RWPE2 (cell line): ENCODE data around the gene RPL10.

Experiments used
- ATAC-seq: fragments of 200-7000 bp; cut with Tn5 transposase; 3 replicates; pipeline ENCODE4 v1.9.1; 2021; ENCODE audit warnings: low read depth
- DNase-seq: peaks from one replicate; pipeline ENCODE4 v3.0.0-alpha.2; 2020; ENCODE audit warnings: low spot score
- H3K27ac ChIP-seq: fragments of 450-650 bp; 2 replicates; pipeline ENCODE4 v1.5.1; 2017; ENCODE audit warnings: mild to moderate bottlenecking; ENCODE audit not compliant: poor library complexity, severe bottlenecking
- H3K27me3 ChIP-seq: fragments of 250-450 bp; sonication (Bioruptor Pico); 2 replicates; pipeline ENCODE4 v1.5.1; 2021; ENCODE audit warnings: mild to moderate bottlenecking, moderate library complexity; ENCODE audit not compliant: insufficient read depth, poor library complexity, severe bottlenecking
- H3K36me3 ChIP-seq: fragments of 250-450 bp; sonication (Bioruptor Pico); 2 replicates; pipeline ENCODE4 v1.5.1; 2020; ENCODE audit warnings: low read depth, mild to moderate bottlenecking, moderate library complexity
- H3K4me1 ChIP-seq: fragments of 250-450 bp; sonication (Bioruptor Pico); 2 replicates; pipeline ENCODE4 v1.5.1; 2021; ENCODE audit warnings: mild to moderate bottlenecking, moderate library complexity; ENCODE audit not compliant: insufficient read depth, poor library complexity, severe bottlenecking
- H3K4me3 ChIP-seq: fragments of 250-450 bp; sonication (Bioruptor Pico); 2 replicates; pipeline ENCODE4 v1.5.1; 2021; ENCODE audit warnings: mild to moderate bottlenecking, moderate library complexity; ENCODE audit not compliant: severe bottlenecking
- H3K9me3 ChIP-seq: fragments of 250-450 bp; sonication (Bioruptor Pico); 2 replicates; pipeline ENCODE4 v1.5.1; 2021; ENCODE audit warnings: mild to moderate bottlenecking, moderate library complexity; ENCODE audit not compliant: severe bottlenecking
- TF ChIP-seq, protein P1 (sequence below): fragments of 450-650 bp; IDR thresholded peaks from one replicate; pipeline ENCODE4 v1.5.1; 2017; ENCODE audit warnings: mild to moderate bottlenecking, moderate library complexity; ENCODE audit not compliant: poor library complexity, severe bottlenecking

RPL10 gene

DNA sequence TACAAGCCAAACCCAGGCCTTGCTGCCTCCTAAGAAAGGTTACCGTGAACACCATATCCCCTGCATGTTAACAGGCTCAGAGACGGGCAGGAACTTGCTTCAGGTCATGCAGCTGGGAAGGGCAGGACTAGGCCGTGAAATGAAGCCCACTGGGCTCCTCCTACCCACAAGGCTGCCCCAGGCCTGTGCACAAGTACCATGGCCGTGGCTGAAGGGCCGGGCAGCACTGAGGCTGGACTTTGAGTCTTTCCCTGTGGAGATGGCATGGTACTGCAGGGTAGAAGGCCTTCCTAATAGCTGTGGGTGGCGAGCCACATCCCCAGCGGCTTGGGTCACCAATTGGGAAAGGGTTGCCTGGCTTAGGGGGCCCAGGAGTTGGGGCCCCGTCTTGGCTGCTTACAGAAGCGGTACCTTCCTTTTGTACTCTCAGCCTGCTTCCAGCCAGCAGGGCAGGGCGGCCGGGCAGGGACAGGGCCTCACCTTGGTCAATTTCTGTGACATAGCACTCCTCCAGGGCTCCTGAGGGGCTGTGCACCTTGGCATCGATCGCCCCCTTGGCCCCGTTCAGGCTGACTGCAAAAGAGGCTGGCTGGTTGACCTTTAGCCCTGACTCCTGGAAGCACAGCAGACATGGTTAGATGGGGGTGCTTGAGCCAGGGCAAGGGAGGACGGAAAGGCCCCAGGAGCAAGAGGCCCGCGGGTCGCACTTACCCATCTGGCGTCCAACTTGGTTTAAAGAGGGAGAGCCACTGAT, 47.6 kb upstream of the RPL10 start:
- Histone ChIP-seq H3K4me1 (no peaks in the 10 kb centered on the region), H3K27ac (no peak overlapping the region), H3K27me3 (no peaks in the 10 kb centered on the region)

DNA sequence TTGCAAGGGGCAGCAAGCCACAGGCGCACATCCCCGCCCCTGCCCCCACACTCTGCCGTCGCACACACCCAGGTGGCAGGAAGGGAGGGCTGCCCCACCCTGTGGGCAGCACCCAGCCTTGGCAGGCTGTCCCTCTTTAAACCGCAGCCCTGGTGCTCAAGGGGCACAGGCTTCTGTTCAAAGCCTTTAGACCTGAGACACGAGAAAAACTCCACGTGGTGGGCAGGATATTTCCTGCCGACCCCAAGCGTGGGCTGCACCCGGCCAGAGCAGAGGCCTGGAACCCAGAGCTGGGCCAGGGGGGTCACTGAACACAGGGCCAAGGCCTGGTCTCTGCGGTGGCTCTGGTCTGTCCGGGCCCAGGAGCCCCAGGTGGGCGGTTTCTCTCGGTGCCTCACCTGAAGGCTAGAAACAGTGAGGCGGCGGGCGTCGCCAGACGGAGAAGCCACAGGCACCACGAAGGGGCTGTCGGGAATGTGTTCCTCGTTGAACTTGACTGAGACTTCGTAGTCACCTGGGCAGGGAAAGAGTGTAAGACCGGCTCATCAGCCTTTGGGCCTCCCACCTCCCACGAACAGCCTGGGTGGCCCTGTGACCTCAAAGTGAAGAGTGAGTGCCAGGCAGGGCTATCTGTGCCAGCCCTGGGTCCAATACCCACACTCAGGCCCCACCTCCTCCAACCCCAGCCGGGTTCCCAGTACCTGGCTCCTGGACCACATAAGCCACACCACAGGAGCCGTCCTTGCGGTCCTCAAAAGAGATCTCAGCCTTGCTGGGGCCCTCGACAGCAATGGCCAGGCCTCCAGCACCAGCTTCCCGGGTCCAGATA, 46.8 kb upstream of the RPL10 start:
- Histone ChIP-seq H3K36me3 (peaks cover 81% of the 10 kb centered on the region), H3K27me3 (no peaks in the 10 kb centered on the region), H3K4me3 (no peak overlapping the region), H3K27ac (no peak overlapping the region), H3K4me1 (no peaks in the 10 kb centered on the region), H3K9me3 (no peaks in the 10 kb centered on the region)
- ATAC-seq: no peak
- TF ChIP-seq, protein P1, sequence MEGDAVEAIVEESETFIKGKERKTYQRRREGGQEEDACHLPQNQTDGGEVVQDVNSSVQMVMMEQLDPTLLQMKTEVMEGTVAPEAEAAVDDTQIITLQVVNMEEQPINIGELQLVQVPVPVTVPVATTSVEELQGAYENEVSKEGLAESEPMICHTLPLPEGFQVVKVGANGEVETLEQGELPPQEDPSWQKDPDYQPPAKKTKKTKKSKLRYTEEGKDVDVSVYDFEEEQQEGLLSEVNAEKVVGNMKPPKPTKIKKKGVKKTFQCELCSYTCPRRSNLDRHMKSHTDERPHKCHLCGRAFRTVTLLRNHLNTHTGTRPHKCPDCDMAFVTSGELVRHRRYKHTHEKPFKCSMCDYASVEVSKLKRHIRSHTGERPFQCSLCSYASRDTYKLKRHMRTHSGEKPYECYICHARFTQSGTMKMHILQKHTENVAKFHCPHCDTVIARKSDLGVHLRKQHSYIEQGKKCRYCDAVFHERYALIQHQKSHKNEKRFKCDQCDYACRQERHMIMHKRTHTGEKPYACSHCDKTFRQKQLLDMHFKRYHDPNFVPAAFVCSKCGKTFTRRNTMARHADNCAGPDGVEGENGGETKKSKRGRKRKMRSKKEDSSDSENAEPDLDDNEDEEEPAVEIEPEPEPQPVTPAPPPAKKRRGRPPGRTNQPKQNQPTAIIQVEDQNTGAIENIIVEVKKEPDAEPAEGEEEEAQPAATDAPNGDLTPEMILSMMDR: no peak
- DNase-seq: peak; percentile 22

More for the DNA sequence above, 47.6 kb upstream of the RPL10 start:
- Histone ChIP-seq H3K4me3 (no peak overlapping the region), H3K9me3 (no peaks in the 10 kb centered on the region), H3K36me3 (peaks cover 73% of the 10 kb centered on the region)
- ATAC-seq: 0 out of 3 replicates have a peak, but pooled peaks have one; percentile 0
- TF ChIP-seq, protein P1: no peak
- no peak for DNase-seq

DNA sequence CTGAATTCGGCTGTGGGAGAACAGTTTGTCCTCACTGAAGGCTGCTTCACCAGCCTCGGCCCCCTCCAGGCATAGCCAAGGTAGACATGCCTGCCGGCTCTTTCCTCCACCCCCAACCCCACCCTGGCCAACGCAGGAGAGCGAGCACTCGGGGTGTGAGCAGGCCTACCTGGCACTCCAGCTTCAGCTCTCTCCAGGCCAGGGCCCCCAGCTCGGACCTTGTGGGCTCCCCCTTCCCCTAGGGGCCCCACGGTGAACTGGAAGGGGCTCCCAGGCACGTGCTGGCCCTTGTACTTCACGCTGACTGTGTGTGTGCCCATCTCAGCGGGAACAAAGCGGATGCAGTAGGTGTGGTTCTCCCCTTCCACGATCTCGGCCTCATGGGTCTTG, 46.2 kb upstream of the RPL10 start:
- ATAC-seq (no peak), DNase-seq (no peak)
- H3K27ac ChIP-seq: no peak overlapping the region
- no peak overlapping the region for H3K4me3 ChIP-seq
- no peaks in the 10 kb centered on the region for H3K27me3 ChIP-seq
- no peaks in the 10 kb centered on the region for H3K9me3 ChIP-seq
- H3K4me1 ChIP-seq: no peaks in the 10 kb centered on the region
- TF ChIP-seq, protein P1: no peak
- H3K36me3 ChIP-seq: peaks cover 87% of the 10 kb centered on the region

DNA sequence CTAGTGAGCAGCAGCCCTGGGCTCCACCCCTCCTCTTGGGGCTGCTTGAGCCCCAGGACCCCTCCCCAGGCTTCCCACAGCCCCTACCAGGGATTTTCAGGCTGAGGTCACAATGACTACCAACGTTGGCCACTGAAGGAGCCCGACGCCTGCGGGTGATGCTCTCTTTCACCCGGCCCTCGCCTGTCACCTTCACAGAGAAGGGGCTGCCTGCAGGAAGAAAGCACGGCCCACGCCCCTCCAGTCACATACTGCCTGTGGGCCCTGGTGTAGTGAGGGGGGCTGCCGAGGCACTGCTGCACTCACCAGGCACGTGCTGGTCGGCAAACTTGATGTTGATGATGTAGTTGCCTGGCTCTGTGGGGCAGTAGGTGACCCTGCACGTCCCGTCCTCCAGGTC, 45.7 kb upstream of the RPL10 start:
- Histone ChIP-seq H3K27me3 (no peaks in the 10 kb centered on the region), H3K9me3 (no peaks in the 10 kb centered on the region), H3K27ac (no peak overlapping the region), H3K4me3 (no peak overlapping the region), H3K4me1 (no peaks in the 10 kb centered on the region), H3K36me3 (peaks cover 92% of the 10 kb centered on the region)
- no peak for DNase-seq
- ATAC-seq: no peak
- TF ChIP-seq, protein P1: no peak
